Calu3 (cell line): ENCODE results near the gene NOP53. TPM values are rescaled to one million over a fixed set of nuclear protein-coding genes. Genes with fewer than 3 reads are reported as not detected.
"Not testable (repeated sequence)": the region's sequence is repeated elsewhere in the genome, so short reads cannot be mapped to it uniquely, and the experiment has no call there.

ENCODE experiments used
- BruUV-seq: library from RNA; stranded (reverse); fragments of 400-500 nt; replicated peaks from 2 replicates; lab custom pipeline; 2021; lab: Mats Ljungman, UMichigan
- CTCF ChIA-PET: fragments of 300-600 bp; sonication (Branson Sonifier 250); formaldehyde crosslinking; loops from one replicate; lab custom pipeline; 2022; ENCODE audit warnings: antibody characterized with exemption; lab: Charles Lee
- DNase-seq: peaks from one replicate; pipeline ENCODE4 v3.0.0; 2022
- H3K27ac Mint-ChIP-seq: one replicate; pipeline ENCODE4 v1.8.0; 2022; ENCODE audit warnings: mixed read lengths; ENCODE audit not compliant: unreplicated experiment
- H3K27me3 Mint-ChIP-seq: one replicate; pipeline ENCODE4 v1.8.0; 2022; ENCODE audit warnings: mixed read lengths; ENCODE audit not compliant: unreplicated experiment
- H3K36me3 Mint-ChIP-seq: one replicate; pipeline ENCODE4 v1.8.0; 2022; ENCODE audit warnings: mild to moderate bottlenecking, moderate library complexity, mixed read lengths; ENCODE audit not compliant: insufficient read depth, unreplicated experiment
- H3K4me1 Mint-ChIP-seq: one replicate; pipeline ENCODE4 v1.8.0; 2022; ENCODE audit warnings: mild to moderate bottlenecking, low read depth, mixed read lengths; ENCODE audit not compliant: unreplicated experiment
- H3K4me3 Mint-ChIP-seq: one replicate; pipeline ENCODE4 v1.8.0; 2022; ENCODE audit warnings: mild to moderate bottlenecking, low read depth, moderate library complexity, mixed read lengths; ENCODE audit not compliant: unreplicated experiment
- H3K9me3 Mint-ChIP-seq: one replicate; pipeline ENCODE4 v1.8.0; 2022; ENCODE audit warnings: low read depth, mixed read lengths; ENCODE audit not compliant: unreplicated experiment
- intact Hi-C: fragments of 100-400 bp; cut with micrococcal nuclease; formaldehyde crosslinking; loops from one replicate; pipeline ENCODE4 v1.10.0; 2022; ENCODE audit not compliant: unreplicated experiment
- total RNA-seq: library from RNA; stranded (reverse); gene quantifications from 2 replicates; pipeline ENCODE4 v1.2.3, GENCODE V29; 2022
- TF ChIP-seq, protein P1 (sequence below): fragments of 200-600 bp; IDR thresholded peaks from one replicate; pipeline ENCODE4 v1.8.0; 2022; ENCODE audit warnings: antibody characterized with exemption; ENCODE audit not compliant: unreplicated experiment

NOP53 gene
- total RNA-seq, 1 experiment from 2014 or later = 222 TPM

GRCh38 chr19:47797996-47798903 lies 52.9 kb downstream of the NOP53 start:
- TF ChIP-seq, protein P1, sequence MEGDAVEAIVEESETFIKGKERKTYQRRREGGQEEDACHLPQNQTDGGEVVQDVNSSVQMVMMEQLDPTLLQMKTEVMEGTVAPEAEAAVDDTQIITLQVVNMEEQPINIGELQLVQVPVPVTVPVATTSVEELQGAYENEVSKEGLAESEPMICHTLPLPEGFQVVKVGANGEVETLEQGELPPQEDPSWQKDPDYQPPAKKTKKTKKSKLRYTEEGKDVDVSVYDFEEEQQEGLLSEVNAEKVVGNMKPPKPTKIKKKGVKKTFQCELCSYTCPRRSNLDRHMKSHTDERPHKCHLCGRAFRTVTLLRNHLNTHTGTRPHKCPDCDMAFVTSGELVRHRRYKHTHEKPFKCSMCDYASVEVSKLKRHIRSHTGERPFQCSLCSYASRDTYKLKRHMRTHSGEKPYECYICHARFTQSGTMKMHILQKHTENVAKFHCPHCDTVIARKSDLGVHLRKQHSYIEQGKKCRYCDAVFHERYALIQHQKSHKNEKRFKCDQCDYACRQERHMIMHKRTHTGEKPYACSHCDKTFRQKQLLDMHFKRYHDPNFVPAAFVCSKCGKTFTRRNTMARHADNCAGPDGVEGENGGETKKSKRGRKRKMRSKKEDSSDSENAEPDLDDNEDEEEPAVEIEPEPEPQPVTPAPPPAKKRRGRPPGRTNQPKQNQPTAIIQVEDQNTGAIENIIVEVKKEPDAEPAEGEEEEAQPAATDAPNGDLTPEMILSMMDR = no peak
- H3K9me3 Mint-ChIP-seq = no peaks in the 10 kb centered on the region

GRCh38 chr19:47798904-47799266 lies 53.5 kb downstream of the NOP53 start:
- DNase-seq = no peak
- Mint-ChIP-seq H3K27ac (no peak overlapping the region), H3K27me3 (peaks cover 23% of the 10 kb centered on the region), H3K4me3 (no peak overlapping the region), H3K4me1 (no peaks in the 10 kb centered on the region), H3K36me3 (peaks cover 6% of the 10 kb centered on the region), H3K9me3 (no peaks in the 10 kb centered on the region)
- CTCF ChIA-PET = no interaction called here
- TF ChIP-seq, protein P1 = no peak
- BruUV-seq = no TSS peak
- intact Hi-C loops = no loop called here

More at GRCh38 chr19:47797996-47798903, 52.9 kb downstream of the NOP53 start:
- Mint-ChIP-seq H3K36me3 (peaks cover 6% of the 10 kb centered on the region), H3K4me3 (no peak overlapping the region), H3K27me3 (peaks cover 23% of the 10 kb centered on the region), H3K27ac (no peak overlapping the region), H3K4me1 (no peaks in the 10 kb centered on the region)
- no peak for DNase-seq
- intact Hi-C loops = no loop called here
- CTCF ChIA-PET = interaction anchor here (0.5 kb wide), 1 partner anchor 71 kb away, joined by 3 read pairs; no protein-coding TSS in a partner anchor
- BruUV-seq = no TSS peak

GRCh38 chr19:47801270-47801669 lies 55.9 kb downstream of the NOP53 start:
- Mint-ChIP-seq H3K4me1 (no peaks in the 10 kb centered on the region), H3K36me3 (peaks cover 6% of the 10 kb centered on the region), H3K9me3 (no peaks in the 10 kb centered on the region), H3K27ac (no peak overlapping the region), H3K4me3 (no peak overlapping the region), H3K27me3 (peaks cover 35% of the 10 kb centered on the region)
- intact Hi-C loops = no loop called here
- DNase-seq = no peak
- BruUV-seq = no TSS peak
- TF ChIP-seq, protein P1 = no peak
- CTCF ChIA-PET = no interaction called here

GRCh38 chr19:47802521-47803043 lies 57.2 kb downstream of the NOP53 start:
- Mint-ChIP-seq H3K27ac (no peak overlapping the region), H3K27me3 (peaks cover 32% of the 10 kb centered on the region), H3K4me1 (no peaks in the 10 kb centered on the region), H3K4me3 (no peak overlapping the region), H3K9me3 (no peaks in the 10 kb centered on the region), H3K36me3 (peaks cover 6% of the 10 kb centered on the region)
- BruUV-seq = no TSS peak
- TF ChIP-seq, protein P1 = no peak
- intact Hi-C loops = no loop called here
- CTCF ChIA-PET = no interaction called here
- DNase-seq = no peak

DNA sequence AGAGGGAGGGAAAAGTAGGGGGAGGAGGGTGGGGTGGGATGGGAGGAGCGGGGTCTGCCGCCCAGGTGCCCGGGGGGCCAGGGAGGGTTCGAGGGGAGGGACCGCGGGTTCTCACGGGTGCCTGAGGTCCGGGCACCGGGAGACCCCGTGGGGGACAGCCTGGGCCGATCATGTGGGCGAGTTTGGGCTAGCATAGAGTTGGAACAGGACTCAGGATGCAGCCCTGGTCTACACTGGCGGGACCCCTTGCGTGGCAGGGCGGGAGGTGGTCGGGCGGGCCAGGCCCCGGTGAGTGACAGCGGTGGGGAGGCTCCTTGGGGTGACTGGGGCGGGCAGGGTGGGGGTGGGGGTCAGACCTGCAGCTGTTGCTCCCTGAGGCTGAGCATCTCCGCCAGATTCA lies 57.8 kb downstream of the NOP53 start:
- H3K27me3 Mint-ChIP-seq = peaks cover 26% of the 10 kb centered on the region
- H3K4me3 Mint-ChIP-seq, DNase-seq, BruUV-seq, H3K4me1 Mint-ChIP-seq, H3K27ac Mint-ChIP-seq, H3K36me3 Mint-ChIP-seq, CTCF ChIA-PET, H3K9me3 Mint-ChIP-seq, intact Hi-C loops: not testable (repeated sequence)

- DNase-seq, H3K36me3 Mint-ChIP-seq, BruUV-seq, CTCF ChIA-PET, H3K27ac Mint-ChIP-seq, intact Hi-C loops, H3K4me3 Mint-ChIP-seq, H3K9me3 Mint-ChIP-seq, H3K4me1 Mint-ChIP-seq: not testable (repeated sequence)
- H3K27me3 Mint-ChIP-seq = peaks cover 21% of the 10 kb centered on the region
These were observed 58.3 kb downstream of the NOP53 start for GRCh38 chr19:47803671-47804070.
